K562 treated with DMSO at 1 percent for 24 hours (cell line): ENCODE data around the gene CYCS. TPM values are rescaled to one million over a fixed set of nuclear protein-coding genes. Genes with fewer than 3 reads are reported as not detected.

Experiments used
- total RNA-seq: library from RNA; unstranded; fragments of 300-600 nt; gene quantifications from 2 replicates; pipeline ENCODE4 v1.2.3, GENCODE V29; 2022; ENCODE audit warnings: low read depth; ENCODE audit not compliant: insufficient read depth

The CYCS gene
- 56.5 and 63.0 TPM in 2 replicates for total RNA-seq

GRCh38 chr7:25125137-25125946, at the start of gene CYCS:
CYCS (minus strand) TSS chr7:25125260; CDS start chr7:25124119, 1,141 bp downstream.

Other genes with a start within 250 kb of the CYCS start
- 7.1 and 9.1 TPM in 2 replicates for gene OSBPL3, start 145.1 kb downstream of the CYCS start, total RNA-seq
- gene NPVF, start 103.2 kb upstream of the CYCS start, total RNA-seq = not detected in 2 replicates